WTC11 (cell line): ENCODE results near the gene MAGEA11. TPM values are rescaled to one million over a fixed set of nuclear protein-coding genes. Genes with fewer than 3 reads are reported as not detected.
"Not testable (repeated sequence)": the region's sequence is repeated elsewhere in the genome, so short reads cannot be mapped to it uniquely, and the experiment has no call there.

Experiments
- ATAC-seq: fragments of 200-7000 bp; cut with Tn5 transposase; 2 replicates; pipeline ENCODE4 v1.10.0; 2021; ENCODE audit warnings: mild to moderate bottlenecking, moderate library complexity
- CTCF ChIA-PET: fragments of 300-600 bp; sonication (Branson Sonifier 250); formaldehyde crosslinking; loops from one replicate; lab custom pipeline; 2021; ENCODE audit warnings: antibody characterized with exemption; lab: Charles Lee
- POLR2A ChIA-PET: fragments of 350-600 bp; sonication (Branson Sonifier 250); formaldehyde crosslinking; loops from one replicate; lab custom pipeline; 2021; ENCODE audit warnings: antibody characterized with exemption; lab: Charles Lee
- DNase-seq: peaks from one replicate; pipeline ENCODE4 v3.0.0; 2021; ENCODE audit warnings: low spot score
- H3K27ac Mint-ChIP-seq: 2 replicates; pipeline ENCODE4 v1.8.0; 2021; ENCODE audit warnings: mixed read lengths
- H3K27me3 Mint-ChIP-seq: 2 replicates; pipeline ENCODE4 v1.8.0; 2021; ENCODE audit warnings: low read depth, mild to moderate bottlenecking, moderate library complexity, mixed read lengths
- H3K36me3 Mint-ChIP-seq: 2 replicates; pipeline ENCODE4 v1.8.0; 2021; ENCODE audit warnings: mixed read lengths
- H3K4me1 Mint-ChIP-seq: 2 replicates; pipeline ENCODE4 v1.8.0; 2022; ENCODE audit warnings: mixed read lengths
- H3K4me3 Mint-ChIP-seq: 2 replicates; pipeline ENCODE4 v1.8.0; 2021; ENCODE audit warnings: mild to moderate bottlenecking, moderate library complexity, mixed read lengths
- H3K9me3 Mint-ChIP-seq: 2 replicates; pipeline ENCODE4 v1.8.0; 2021; ENCODE audit warnings: mixed read lengths
- E2F4 ChIP-seq: sonication (generic); formaldehyde crosslinking; IDR thresholded peaks from 2 replicates; pipeline ENCODE4 v1.8.1; 2022; ENCODE audit warnings: low read depth, mild to moderate bottlenecking, moderate library complexity, missing genetic modification reagents, borderline replicate concordance
- EMX1 ChIP-seq: fragments of 250-450 bp; sonication (Bioruptor Pico); IDR thresholded peaks from 2 replicates; pipeline ENCODE4 v1.8.0; 2021; ENCODE audit warnings: mild to moderate bottlenecking
- FOXJ3 ChIP-seq: sonication (generic); formaldehyde crosslinking; IDR thresholded peaks from 2 replicates; pipeline ENCODE4 v1.9.0; 2021; ENCODE audit warnings: missing genetic modification reagents, mild to moderate bottlenecking, borderline replicate concordance
- IRF2 ChIP-seq: sonication (generic); formaldehyde crosslinking; IDR thresholded peaks from 2 replicates; pipeline ENCODE4 v1.8.0; 2022; ENCODE audit warnings: low read depth, missing genetic modification reagents, borderline replicate concordance
- JUN ChIP-seq: sonication (generic); formaldehyde crosslinking; IDR thresholded peaks from 2 replicates; pipeline ENCODE4 v1.8.0; 2023; ENCODE audit warnings: mild to moderate bottlenecking, missing genetic modification reagents
- NR1H2 ChIP-seq: sonication (generic); formaldehyde crosslinking; IDR thresholded peaks from 2 replicates; pipeline ENCODE4 v1.9.0; 2021; ENCODE audit warnings: mild to moderate bottlenecking, moderate library complexity, missing genetic modification reagents
- OVOL2 ChIP-seq: fragments of 250-450 bp; sonication (Bioruptor Pico); IDR thresholded peaks from 2 replicates; pipeline ENCODE4 v1.9.0; 2021; ENCODE audit warnings: mild to moderate bottlenecking, borderline replicate concordance
- PRDM15 ChIP-seq: sonication (generic); formaldehyde crosslinking; IDR thresholded peaks from 2 replicates; pipeline ENCODE4 v1.8.0; 2022; ENCODE audit warnings: missing genetic modification reagents
- TP53 ChIP-seq: sonication (generic); formaldehyde crosslinking; IDR thresholded peaks from 2 replicates; pipeline ENCODE4 v1.8.1; 2023; ENCODE audit warnings: mild to moderate bottlenecking, missing genetic modification reagents
- ZBTB21 ChIP-seq: sonication (generic); formaldehyde crosslinking; IDR thresholded peaks from 2 replicates; pipeline ENCODE4 v1.8.1; 2023; ENCODE audit warnings: mild to moderate bottlenecking, missing genetic modification reagents, borderline replicate concordance
- ZNF121 ChIP-seq: sonication (generic); formaldehyde crosslinking; IDR thresholded peaks from 2 replicates; pipeline ENCODE4 v1.8.0; 2023; ENCODE audit warnings: missing genetic modification reagents
- ZNF425 ChIP-seq: fragments of 250-450 bp; sonication (Bioruptor Pico); conservative IDR thresholded peaks from 2 replicates; pipeline ENCODE4 v1.9.0; 2021; ENCODE audit warnings: mild to moderate bottlenecking
- total RNA-seq: library from RNA; stranded (reverse); gene quantifications from 3 replicates; pipeline ENCODE4 v1.2.3, GENCODE V29; 2021
- TF ChIP-seq, protein P1 (sequence below): sonication (generic); formaldehyde crosslinking; IDR thresholded peaks from 2 replicates; pipeline ENCODE4 v1.8.1; 2023; ENCODE audit warnings: mild to moderate bottlenecking, missing genetic modification reagents
- TF ChIP-seq, protein P2 (sequence below): sonication (generic); formaldehyde crosslinking; IDR thresholded peaks from 2 replicates; pipeline ENCODE4 v1.8.0; 2023; ENCODE audit warnings: mild to moderate bottlenecking, missing genetic modification reagents
- TF ChIP-seq, protein P3 (sequence below): sonication (generic); formaldehyde crosslinking; IDR thresholded peaks from 2 replicates; pipeline ENCODE4 v1.8.0; 2023; ENCODE audit warnings: missing genetic modification reagents

The MAGEA11 gene
- total RNA-seq, 1 experiment from 2014 or later: not detected

- DNase-seq (no peak), ATAC-seq (no peak)
- Mint-ChIP-seq H3K36me3 (no peaks in the 10 kb centered on the region), H3K9me3 (no peaks in the 10 kb centered on the region), H3K4me3 (no peak overlapping the region), H3K27me3 (no peaks in the 10 kb centered on the region; the same call in none of the 2 replicates), H3K27ac (no peak overlapping the region), H3K4me1 (no peaks in the 10 kb centered on the region)
- CTCF ChIA-PET: no interaction called here
- TF ChIP-seq EMX1 (CRISPR knock-in tag) (no peak), IRF2 (CRISPR knock-in tag) (no peak), ZBTB21 (CRISPR knock-in tag) (no peak), TP53 (CRISPR knock-in tag) (no peak)
- TF ChIP-seq, protein P1, sequence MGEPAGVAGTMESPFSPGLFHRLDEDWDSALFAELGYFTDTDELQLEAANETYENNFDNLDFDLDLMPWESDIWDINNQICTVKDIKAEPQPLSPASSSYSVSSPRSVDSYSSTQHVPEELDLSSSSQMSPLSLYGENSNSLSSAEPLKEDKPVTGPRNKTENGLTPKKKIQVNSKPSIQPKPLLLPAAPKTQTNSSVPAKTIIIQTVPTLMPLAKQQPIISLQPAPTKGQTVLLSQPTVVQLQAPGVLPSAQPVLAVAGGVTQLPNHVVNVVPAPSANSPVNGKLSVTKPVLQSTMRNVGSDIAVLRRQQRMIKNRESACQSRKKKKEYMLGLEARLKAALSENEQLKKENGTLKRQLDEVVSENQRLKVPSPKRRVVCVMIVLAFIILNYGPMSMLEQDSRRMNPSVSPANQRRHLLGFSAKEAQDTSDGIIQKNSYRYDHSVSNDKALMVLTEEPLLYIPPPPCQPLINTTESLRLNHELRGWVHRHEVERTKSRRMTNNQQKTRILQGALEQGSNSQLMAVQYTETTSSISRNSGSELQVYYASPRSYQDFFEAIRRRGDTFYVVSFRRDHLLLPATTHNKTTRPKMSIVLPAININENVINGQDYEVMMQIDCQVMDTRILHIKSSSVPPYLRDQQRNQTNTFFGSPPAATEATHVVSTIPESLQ: no peak
- POLR2A ChIA-PET: no interaction called here
Observed at GRCh38 chrX:149758068-149758714, 46.3 kb downstream of the MAGEA11 start.

GRCh38 chrX:149758715-149759078 is 46.8 kb downstream of the MAGEA11 start:
- ATAC-seq, POLR2A ChIA-PET, CTCF ChIA-PET, H3K36me3 Mint-ChIP-seq, H3K4me3 Mint-ChIP-seq, H3K9me3 Mint-ChIP-seq, DNase-seq, H3K4me1 Mint-ChIP-seq, H3K27ac Mint-ChIP-seq, H3K27me3 Mint-ChIP-seq: not testable (repeated sequence)

DNA sequence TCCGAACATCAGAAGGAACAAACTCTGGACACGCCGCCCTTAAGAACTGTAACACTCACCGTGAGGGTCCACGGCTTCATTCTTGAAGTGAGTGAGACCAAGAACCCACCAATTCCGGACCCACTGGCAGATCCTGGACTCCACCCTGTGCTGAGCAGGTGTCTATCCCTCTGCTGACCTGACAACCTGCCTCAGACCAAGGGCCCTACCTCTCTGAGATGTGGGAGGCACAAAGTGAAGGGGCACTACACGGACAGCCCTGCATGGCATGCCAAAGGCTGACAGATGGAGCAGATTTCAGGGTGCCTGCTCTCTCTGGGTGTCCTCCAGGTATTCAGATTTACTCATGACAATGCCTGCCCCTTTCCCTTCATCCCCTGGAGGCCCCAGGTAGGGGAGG is 48.0 kb downstream of the MAGEA11 start:
- ATAC-seq (no peak), DNase-seq (no peak)
- no peak overlapping the region for H3K4me3 Mint-ChIP-seq
- ChIA-PET POLR2A (no interaction called here), CTCF (no interaction called here)
- no peaks in the 10 kb centered on the region for H3K9me3 Mint-ChIP-seq
- no peaks in the 10 kb centered on the region for H3K4me1 Mint-ChIP-seq
- no peak overlapping the region for H3K27ac Mint-ChIP-seq
- H3K36me3 Mint-ChIP-seq: no peaks in the 10 kb centered on the region
- H3K27me3 Mint-ChIP-seq: no peaks in the 10 kb centered on the region; the same call in none of the 2 replicates
- TF ChIP-seq, protein P2, sequence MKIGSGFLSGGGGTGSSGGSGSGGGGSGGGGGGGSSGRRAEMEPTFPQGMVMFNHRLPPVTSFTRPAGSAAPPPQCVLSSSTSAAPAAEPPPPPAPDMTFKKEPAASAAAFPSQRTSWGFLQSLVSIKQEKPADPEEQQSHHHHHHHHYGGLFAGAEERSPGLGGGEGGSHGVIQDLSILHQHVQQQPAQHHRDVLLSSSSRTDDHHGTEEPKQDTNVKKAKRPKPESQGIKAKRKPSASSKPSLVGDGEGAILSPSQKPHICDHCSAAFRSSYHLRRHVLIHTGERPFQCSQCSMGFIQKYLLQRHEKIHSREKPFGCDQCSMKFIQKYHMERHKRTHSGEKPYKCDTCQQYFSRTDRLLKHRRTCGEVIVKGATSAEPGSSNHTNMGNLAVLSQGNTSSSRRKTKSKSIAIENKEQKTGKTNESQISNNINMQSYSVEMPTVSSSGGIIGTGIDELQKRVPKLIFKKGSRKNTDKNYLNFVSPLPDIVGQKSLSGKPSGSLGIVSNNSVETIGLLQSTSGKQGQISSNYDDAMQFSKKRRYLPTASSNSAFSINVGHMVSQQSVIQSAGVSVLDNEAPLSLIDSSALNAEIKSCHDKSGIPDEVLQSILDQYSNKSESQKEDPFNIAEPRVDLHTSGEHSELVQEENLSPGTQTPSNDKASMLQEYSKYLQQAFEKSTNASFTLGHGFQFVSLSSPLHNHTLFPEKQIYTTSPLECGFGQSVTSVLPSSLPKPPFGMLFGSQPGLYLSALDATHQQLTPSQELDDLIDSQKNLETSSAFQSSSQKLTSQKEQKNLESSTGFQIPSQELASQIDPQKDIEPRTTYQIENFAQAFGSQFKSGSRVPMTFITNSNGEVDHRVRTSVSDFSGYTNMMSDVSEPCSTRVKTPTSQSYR (CRISPR knock-in tag): no peak
- TF ChIP-seq ZBTB21 (CRISPR knock-in tag) (no peak), FOXJ3 (CRISPR knock-in tag) (no peak), ZNF425 (no peak), NR1H2 (CRISPR knock-in tag) (no peak), PRDM15 (CRISPR knock-in tag) (no peak), E2F4 (CRISPR knock-in tag) (no peak), JUN (no peak), IRF2 (CRISPR knock-in tag) (no peak), ZNF121 (CRISPR knock-in tag) (no peak), OVOL2 (CRISPR knock-in tag) (no peak)
- TF ChIP-seq, protein P3, sequence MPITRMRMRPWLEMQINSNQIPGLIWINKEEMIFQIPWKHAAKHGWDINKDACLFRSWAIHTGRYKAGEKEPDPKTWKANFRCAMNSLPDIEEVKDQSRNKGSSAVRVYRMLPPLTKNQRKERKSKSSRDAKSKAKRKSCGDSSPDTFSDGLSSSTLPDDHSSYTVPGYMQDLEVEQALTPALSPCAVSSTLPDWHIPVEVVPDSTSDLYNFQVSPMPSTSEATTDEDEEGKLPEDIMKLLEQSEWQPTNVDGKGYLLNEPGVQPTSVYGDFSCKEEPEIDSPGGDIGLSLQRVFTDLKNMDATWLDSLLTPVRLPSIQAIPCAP (CRISPR knock-in tag): no peak
